SK-N-SH (cell line): Measurements from ENCODE around the gene SPTBN5. TPM values are rescaled to one million over a fixed set of nuclear protein-coding genes. Genes with fewer than 3 reads are reported as not detected.

Experiments used
- CTCF ChIA-PET: fragments of 300-600, 350-600 bp; formaldehyde crosslinking; extraction: SDS; loops from one replicate; lab custom pipeline; 2021; lab: Yijun Ruan, JAX
- POLR2A ChIA-PET: fragments of 350-600 bp; sonication (Branson Sonifier 250); formaldehyde crosslinking; extraction: SDS; loops from one replicate; lab custom pipeline; 2020; ENCODE audit warnings: antibody characterized with exemption, inconsistent platforms; lab: Yijun Ruan, JAX
- DNase-seq: peaks from one replicate; pipeline ENCODE4 v3.0.0; 2012
- H2AFZ ChIP-seq: fragments of 200-600 bp; sonication (generic); 2 replicates; pipeline ENCODE4 v1.8.1; 2016; ENCODE audit warnings: antibody characterized with exemption, mild to moderate bottlenecking, low read depth
- H3F3A ChIP-seq: fragments of 200-600 bp; sonication (generic); replicated peaks from 2 replicates; pipeline ENCODE3; 2016; ENCODE audit warnings: antibody characterized with exemption, mild to moderate bottlenecking; ENCODE audit not compliant: insufficient read depth
- H3K27ac ChIP-seq, 2 experiments: fragments of 200-500 bp in 1 of 2; fragments of 200-600 bp in 1 of 2; sonication (Bioruptor generic) in 1 of 2; sonication (generic), shearing (Covaris generic) in 1 of 2; 2 replicates each; pipeline versions ENCODE4 v1.5.1 to v1.6.1; 2014 to 2016; ENCODE audit warnings: low read depth in 2 of 2, inconsistent platforms in 1 of 2, low read length in 1 of 2, mild to moderate bottlenecking in 1 of 2, mixed read lengths in 1 of 2
- H3K27me3 ChIP-seq: fragments of 200-600 bp; sonication (generic), shearing (Covaris generic); 2 replicates; pipeline ENCODE4 v1.6.1; 2016; ENCODE audit warnings: mixed run types; ENCODE audit not compliant: insufficient read depth
- H3K36me3 ChIP-seq, 2 experiments: fragments of 200-500 bp in 1 of 2; fragments of 200-600 bp in 1 of 2; sonication (Bioruptor generic) in 1 of 2; sonication (generic) in 1 of 2; replicated peaks in 1 of 2; 2 replicates each; pipeline versions ENCODE3 to v1.5.1; 2014 to 2016; ENCODE audit warnings: low read length in 1 of 2, mild to moderate bottlenecking in 1 of 2; ENCODE audit not compliant: insufficient read depth in 2 of 2, control insufficient read depth in 1 of 2
- H3K4me1 ChIP-seq, 2 experiments: fragments of 200-500 bp in 1 of 2; fragments of 200-600 bp in 1 of 2; sonication (Bioruptor generic) in 1 of 2; sonication (generic), shearing (Covaris generic) in 1 of 2; 2 replicates each; pipeline versions ENCODE4 v1.5.1 to v1.6.1; 2014 to 2016; ENCODE audit warnings: low read depth in 1 of 2, low read length in 1 of 2, mixed run types in 1 of 2; ENCODE audit not compliant: insufficient read depth in 2 of 2, control insufficient read depth in 1 of 2
- H3K4me2 ChIP-seq: fragments of 200-600 bp; sonication (generic), shearing (Covaris generic); 2 replicates; pipeline ENCODE4 v1.6.1; 2017; ENCODE audit warnings: mixed run types
- H3K4me3 ChIP-seq, 2 experiments: fragments of 200-500 bp in 1 of 2; fragments of 200-600 bp in 1 of 2; sonication (Bioruptor generic) in 1 of 2; sonication (generic), shearing (Covaris generic) in 1 of 2; 2 replicates each; pipeline versions ENCODE4 v1.5.1 to v1.8.1; 2014 to 2016; ENCODE audit warnings: low read depth in 2 of 2, inconsistent platforms in 1 of 2, low read length in 1 of 2, mild to moderate bottlenecking in 1 of 2, mixed read lengths in 1 of 2, moderate library complexity in 1 of 2
- H3K79me2 ChIP-seq: fragments of 200-600 bp; sonication (generic); 2 replicates; pipeline ENCODE4 v1.8.1; 2017; ENCODE audit warnings: mild to moderate bottlenecking; ENCODE audit not compliant: insufficient read depth
- H3K9ac ChIP-seq: fragments of 200-600 bp; sonication (generic); 2 replicates; pipeline ENCODE4 v1.6.1; 2017; ENCODE audit warnings: mixed run types
- H3K9me2 ChIP-seq: fragments of 200-600 bp; sonication (generic); 2 replicates; pipeline ENCODE4 v1.6.1; 2017; ENCODE audit warnings: mixed run types
- H3K9me3 ChIP-seq: fragments of 200-600 bp; sonication (generic); 2 replicates; pipeline ENCODE4 v1.6.1; 2017; ENCODE audit warnings: mixed run types, mild to moderate bottlenecking, moderate library complexity
- H4K20me1 ChIP-seq: fragments of 200-600 bp; sonication (generic); 2 replicates; pipeline ENCODE4 v1.6.1; 2017; ENCODE audit warnings: mild to moderate bottlenecking, mixed run types; ENCODE audit not compliant: insufficient read depth
- CHD2 ChIP-seq: fragments of 150-350 bp; IDR thresholded peaks from 2 replicates; pipeline ENCODE4 v1.6.1; 2018; ENCODE audit warnings: low read length; ENCODE audit not compliant: partially characterized antibody
- ELF1 ChIP-seq: IDR thresholded peaks from 2 replicates; pipeline ENCODE4 v1.4.0; 2012
- EZH2phosphoT487 ChIP-seq: fragments of 200-600 bp; sonication (generic); IDR thresholded peaks from 2 replicates; pipeline ENCODE4 v1.6.1; 2017; ENCODE audit warnings: low read depth, mixed run types, mild to moderate bottlenecking, antibody characterized with exemption, moderate library complexity, borderline replicate concordance
- JUND ChIP-seq: IDR thresholded peaks from 2 replicates; pipeline ENCODE4 v1.4.0; 2012
- MEF2A ChIP-seq: IDR thresholded peaks from 2 replicates; pipeline ENCODE4 v1.4.0; 2012; ENCODE audit warnings: low read depth, borderline replicate concordance
- POLR2AphosphoS5 ChIP-seq: IDR thresholded peaks from 2 replicates; pipeline ENCODE4 v1.6.1; 2012; ENCODE audit warnings: low read depth, low read length
- TAF1 ChIP-seq: IDR thresholded peaks from 2 replicates; pipeline ENCODE4 v1.6.1; 2012; ENCODE audit warnings: low read depth, mild to moderate bottlenecking, low read length, moderate library complexity, borderline replicate concordance
- TCF12 ChIP-seq: IDR thresholded peaks from 2 replicates; pipeline ENCODE4 v1.4.0; 2012
- TEAD4 ChIP-seq: IDR thresholded peaks from 2 replicates; pipeline ENCODE4 v1.4.0; 2012; ENCODE audit warnings: mild to moderate bottlenecking, borderline replicate concordance; ENCODE audit not compliant: insufficient read depth
- YY1 ChIP-seq: IDR thresholded peaks from 2 replicates; pipeline ENCODE4 v1.4.0; 2012; ENCODE audit warnings: low read depth, mild to moderate bottlenecking
- WGBS: methylation state at CpG from one replicate; pipeline ENCODE4 v1.1.6; 2017; ENCODE audit warnings: low lambda C conversion rate; 5-methylcytosine and 5-hydroxymethylcytosine counted together
- polyA plus RNA-seq, 3 experiments: library from polyadenylated mRNA; depleted of rRNA; stranded (reverse); fragments of >200 nt; gene quantifications; 2 replicates each; pipeline ENCODE4 v1.2.3, GENCODE V29; 2012
- TF ChIP-seq, protein P1 (sequence below): IDR thresholded peaks from 2 replicates; pipeline ENCODE4 v1.6.1; 2012; ENCODE audit warnings: mild to moderate bottlenecking, low read depth, low read length, moderate library complexity
- TF ChIP-seq, protein P2 (sequence below): fragments of 200-600 bp; sonication (generic); IDR thresholded peaks from 2 replicates; pipeline ENCODE4 v1.6.1; 2017; ENCODE audit warnings: antibody characterized with exemption, mild to moderate bottlenecking, moderate library complexity

SPTBN5 gene
- polyA plus RNA-seq, 1 of the 3 experiments (the other 2 are of a cell fraction) = 0.23 TPM

DNA sequence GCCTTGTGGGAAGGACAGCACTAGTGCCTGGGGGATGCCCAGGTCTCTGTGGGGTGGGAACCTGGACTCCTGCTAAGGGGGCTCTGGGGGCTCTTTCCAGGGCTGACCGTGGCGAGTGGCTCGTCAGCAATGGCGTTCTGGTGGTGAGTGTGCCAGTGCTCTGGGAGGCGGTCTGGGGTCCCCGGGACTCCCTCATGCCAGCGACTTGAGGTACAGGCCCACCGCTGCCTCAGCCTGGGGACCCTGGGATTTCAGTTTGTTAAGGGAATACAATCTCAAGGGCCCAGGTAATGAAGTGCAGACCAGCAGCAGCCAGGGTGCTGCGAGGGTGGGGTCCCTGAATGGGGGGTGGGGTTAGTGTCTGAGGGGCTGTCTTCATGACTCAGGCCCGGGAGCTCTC is 52.7 kb downstream of the SPTBN5 start (continued):
- TF ChIP-seq CHD2 (no peak), TAF1 (no peak)

DNA sequence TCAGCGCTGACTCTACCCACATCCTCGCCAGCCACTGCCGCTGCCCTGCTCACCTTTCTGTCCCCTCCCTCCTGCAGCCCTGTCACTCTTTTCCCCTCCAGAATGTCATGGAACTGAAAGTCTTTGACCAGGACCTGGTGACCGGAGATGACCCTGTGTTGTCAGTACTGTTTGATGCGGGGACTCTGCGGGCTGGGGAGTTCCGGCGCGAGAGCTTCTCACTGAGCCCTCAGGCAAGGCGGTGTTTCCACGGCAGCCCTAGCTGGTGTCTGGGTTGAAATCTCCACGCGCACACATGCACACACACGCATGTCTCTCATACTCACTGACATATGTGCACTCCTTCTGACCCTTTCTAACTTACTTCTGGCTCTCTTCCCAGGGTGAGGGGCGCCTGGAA is 53.2 kb downstream of the SPTBN5 start:
- POLR2A ChIA-PET = no interaction called here
- H3K9me3 ChIP-seq = no peaks in the 10 kb centered on the region

More for the DNA sequence above, 53.2 kb downstream of the SPTBN5 start:
- 82% methylated on average over 15 of the region's 15 CpGs for WGBS
- H3K79me2 ChIP-seq = no peaks in the 10 kb centered on the region
- H3K4me1 ChIP-seq = peaks cover 3 to 15% of the 10 kb centered on the region in 2 experiments; a peak in 2 of 4 replicates
- no peak for DNase-seq
- H4K20me1 ChIP-seq = no peaks in the 10 kb centered on the region
- H3K4me2 ChIP-seq = no peak overlapping the region
- CTCF ChIA-PET = no interaction called here
- H3K36me3 ChIP-seq = peaks cover 0 to 3% of the 10 kb centered on the region in 2 experiments
- H3K4me3 ChIP-seq = no peak overlapping the region
- TF ChIP-seq, protein P1, sequence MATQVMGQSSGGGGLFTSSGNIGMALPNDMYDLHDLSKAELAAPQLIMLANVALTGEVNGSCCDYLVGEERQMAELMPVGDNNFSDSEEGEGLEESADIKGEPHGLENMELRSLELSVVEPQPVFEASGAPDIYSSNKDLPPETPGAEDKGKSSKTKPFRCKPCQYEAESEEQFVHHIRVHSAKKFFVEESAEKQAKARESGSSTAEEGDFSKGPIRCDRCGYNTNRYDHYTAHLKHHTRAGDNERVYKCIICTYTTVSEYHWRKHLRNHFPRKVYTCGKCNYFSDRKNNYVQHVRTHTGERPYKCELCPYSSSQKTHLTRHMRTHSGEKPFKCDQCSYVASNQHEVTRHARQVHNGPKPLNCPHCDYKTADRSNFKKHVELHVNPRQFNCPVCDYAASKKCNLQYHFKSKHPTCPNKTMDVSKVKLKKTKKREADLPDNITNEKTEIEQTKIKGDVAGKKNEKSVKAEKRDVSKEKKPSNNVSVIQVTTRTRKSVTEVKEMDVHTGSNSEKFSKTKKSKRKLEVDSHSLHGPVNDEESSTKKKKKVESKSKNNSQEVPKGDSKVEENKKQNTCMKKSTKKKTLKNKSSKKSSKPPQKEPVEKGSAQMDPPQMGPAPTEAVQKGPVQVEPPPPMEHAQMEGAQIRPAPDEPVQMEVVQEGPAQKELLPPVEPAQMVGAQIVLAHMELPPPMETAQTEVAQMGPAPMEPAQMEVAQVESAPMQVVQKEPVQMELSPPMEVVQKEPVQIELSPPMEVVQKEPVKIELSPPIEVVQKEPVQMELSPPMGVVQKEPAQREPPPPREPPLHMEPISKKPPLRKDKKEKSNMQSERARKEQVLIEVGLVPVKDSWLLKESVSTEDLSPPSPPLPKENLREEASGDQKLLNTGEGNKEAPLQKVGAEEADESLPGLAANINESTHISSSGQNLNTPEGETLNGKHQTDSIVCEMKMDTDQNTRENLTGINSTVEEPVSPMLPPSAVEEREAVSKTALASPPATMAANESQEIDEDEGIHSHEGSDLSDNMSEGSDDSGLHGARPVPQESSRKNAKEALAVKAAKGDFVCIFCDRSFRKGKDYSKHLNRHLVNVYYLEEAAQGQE = no peak
- TF ChIP-seq TCF12 (no peak), TEAD4 (no peak), EZH2phosphoT487 (no peak), YY1 (no peak), TAF1 (no peak), MEF2A (no peak), POLR2AphosphoS5 (no peak), ELF1 (no peak), JUND (no peak)
- TF ChIP-seq, protein P2, sequence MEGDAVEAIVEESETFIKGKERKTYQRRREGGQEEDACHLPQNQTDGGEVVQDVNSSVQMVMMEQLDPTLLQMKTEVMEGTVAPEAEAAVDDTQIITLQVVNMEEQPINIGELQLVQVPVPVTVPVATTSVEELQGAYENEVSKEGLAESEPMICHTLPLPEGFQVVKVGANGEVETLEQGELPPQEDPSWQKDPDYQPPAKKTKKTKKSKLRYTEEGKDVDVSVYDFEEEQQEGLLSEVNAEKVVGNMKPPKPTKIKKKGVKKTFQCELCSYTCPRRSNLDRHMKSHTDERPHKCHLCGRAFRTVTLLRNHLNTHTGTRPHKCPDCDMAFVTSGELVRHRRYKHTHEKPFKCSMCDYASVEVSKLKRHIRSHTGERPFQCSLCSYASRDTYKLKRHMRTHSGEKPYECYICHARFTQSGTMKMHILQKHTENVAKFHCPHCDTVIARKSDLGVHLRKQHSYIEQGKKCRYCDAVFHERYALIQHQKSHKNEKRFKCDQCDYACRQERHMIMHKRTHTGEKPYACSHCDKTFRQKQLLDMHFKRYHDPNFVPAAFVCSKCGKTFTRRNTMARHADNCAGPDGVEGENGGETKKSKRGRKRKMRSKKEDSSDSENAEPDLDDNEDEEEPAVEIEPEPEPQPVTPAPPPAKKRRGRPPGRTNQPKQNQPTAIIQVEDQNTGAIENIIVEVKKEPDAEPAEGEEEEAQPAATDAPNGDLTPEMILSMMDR = no peak
- H3K27ac ChIP-seq = no peak overlapping the region; a peak in 1 of 4 replicates
- no peaks in the 10 kb centered on the region for H3K27me3 ChIP-seq
- H3K9ac ChIP-seq = no peak overlapping the region
- no peaks in the 10 kb centered on the region for H3K9me2 ChIP-seq
- no peaks in the 10 kb centered on the region for H3F3A ChIP-seq
- H2AFZ ChIP-seq = no peak overlapping the region
